Nephron (organoid): ENCODE measurements around the gene SCAI.
A peak's percentile ranks its signal among the peaks of the same experiment; 100 is the strongest.

Source experiments
- H3K27ac Mint-ChIP-seq, 3 experiments: 2 replicates each; pipeline ENCODE4 v1.8.0; 2020; ENCODE audit warnings: mixed read lengths in 3 of 3, mild to moderate bottlenecking in 2 of 3, moderate library complexity in 1 of 3
- H3K27me3 Mint-ChIP-seq: 2 replicates; pipeline ENCODE4 v1.8.0; 2021; ENCODE audit warnings: low read depth, mild to moderate bottlenecking, moderate library complexity, mixed read lengths
- H3K36me3 Mint-ChIP-seq: 2 replicates; pipeline ENCODE4 v1.8.0; 2020; ENCODE audit warnings: low read depth, mixed read lengths
- H3K4me1 Mint-ChIP-seq: 2 replicates; pipeline ENCODE4 v1.8.0; 2020; ENCODE audit warnings: mixed read lengths
- H3K4me3 Mint-ChIP-seq, 3 experiments: 2 replicates each; pipeline ENCODE4 v1.8.0; 2020; ENCODE audit warnings: mild to moderate bottlenecking in 3 of 3, mixed read lengths in 3 of 3, moderate library complexity in 2 of 3
- H3K9me3 Mint-ChIP-seq: 2 replicates; pipeline ENCODE4 v1.8.0; 2020; ENCODE audit warnings: mixed read lengths
- TF ChIP-seq, protein P1 (sequence below), 3 experiments: fragments of 200-600 bp; sonication (generic); IDR thresholded peaks; one replicate each; pipeline ENCODE4 v1.5.0; 2021; ENCODE audit warnings: antibody characterized with exemption in 3 of 3; ENCODE audit not compliant: unreplicated experiment in 3 of 3

The SCAI gene

DNA sequence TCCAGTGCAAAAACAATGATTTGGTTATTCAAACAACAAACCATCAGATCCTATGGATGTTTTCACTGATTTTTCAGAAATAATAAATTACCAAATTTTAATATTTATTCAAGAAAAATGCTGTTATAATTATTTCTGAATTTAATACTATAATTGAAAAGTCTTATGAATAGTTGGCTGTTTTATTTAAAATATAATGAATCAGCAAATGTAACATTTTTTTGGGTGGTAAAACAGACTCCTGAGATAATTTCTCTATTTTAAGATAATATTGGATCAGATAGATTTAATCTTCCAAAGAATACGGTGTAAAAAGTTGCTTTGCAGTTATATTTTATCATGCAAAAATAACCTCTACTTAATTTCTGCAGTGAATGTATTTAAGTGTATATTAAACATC is 197.2 kb downstream of the SCAI start:
- no peak overlapping the region for H3K4me3 Mint-ChIP-seq
- no peaks in the 10 kb centered on the region for H3K9me3 Mint-ChIP-seq
- no peak overlapping the region for H3K27ac Mint-ChIP-seq
- peaks cover 9% of the 10 kb centered on the region for H3K4me1 Mint-ChIP-seq
- no peaks in the 10 kb centered on the region for H3K27me3 Mint-ChIP-seq
- TF ChIP-seq, protein P1, sequence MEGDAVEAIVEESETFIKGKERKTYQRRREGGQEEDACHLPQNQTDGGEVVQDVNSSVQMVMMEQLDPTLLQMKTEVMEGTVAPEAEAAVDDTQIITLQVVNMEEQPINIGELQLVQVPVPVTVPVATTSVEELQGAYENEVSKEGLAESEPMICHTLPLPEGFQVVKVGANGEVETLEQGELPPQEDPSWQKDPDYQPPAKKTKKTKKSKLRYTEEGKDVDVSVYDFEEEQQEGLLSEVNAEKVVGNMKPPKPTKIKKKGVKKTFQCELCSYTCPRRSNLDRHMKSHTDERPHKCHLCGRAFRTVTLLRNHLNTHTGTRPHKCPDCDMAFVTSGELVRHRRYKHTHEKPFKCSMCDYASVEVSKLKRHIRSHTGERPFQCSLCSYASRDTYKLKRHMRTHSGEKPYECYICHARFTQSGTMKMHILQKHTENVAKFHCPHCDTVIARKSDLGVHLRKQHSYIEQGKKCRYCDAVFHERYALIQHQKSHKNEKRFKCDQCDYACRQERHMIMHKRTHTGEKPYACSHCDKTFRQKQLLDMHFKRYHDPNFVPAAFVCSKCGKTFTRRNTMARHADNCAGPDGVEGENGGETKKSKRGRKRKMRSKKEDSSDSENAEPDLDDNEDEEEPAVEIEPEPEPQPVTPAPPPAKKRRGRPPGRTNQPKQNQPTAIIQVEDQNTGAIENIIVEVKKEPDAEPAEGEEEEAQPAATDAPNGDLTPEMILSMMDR (IDR thresholded peaks at IDR 0.05; ENCODE audit: unreplicated experiment in 3 of 3), result no peak
- peaks cover 5% of the 10 kb centered on the region for H3K36me3 Mint-ChIP-seq

DNA sequence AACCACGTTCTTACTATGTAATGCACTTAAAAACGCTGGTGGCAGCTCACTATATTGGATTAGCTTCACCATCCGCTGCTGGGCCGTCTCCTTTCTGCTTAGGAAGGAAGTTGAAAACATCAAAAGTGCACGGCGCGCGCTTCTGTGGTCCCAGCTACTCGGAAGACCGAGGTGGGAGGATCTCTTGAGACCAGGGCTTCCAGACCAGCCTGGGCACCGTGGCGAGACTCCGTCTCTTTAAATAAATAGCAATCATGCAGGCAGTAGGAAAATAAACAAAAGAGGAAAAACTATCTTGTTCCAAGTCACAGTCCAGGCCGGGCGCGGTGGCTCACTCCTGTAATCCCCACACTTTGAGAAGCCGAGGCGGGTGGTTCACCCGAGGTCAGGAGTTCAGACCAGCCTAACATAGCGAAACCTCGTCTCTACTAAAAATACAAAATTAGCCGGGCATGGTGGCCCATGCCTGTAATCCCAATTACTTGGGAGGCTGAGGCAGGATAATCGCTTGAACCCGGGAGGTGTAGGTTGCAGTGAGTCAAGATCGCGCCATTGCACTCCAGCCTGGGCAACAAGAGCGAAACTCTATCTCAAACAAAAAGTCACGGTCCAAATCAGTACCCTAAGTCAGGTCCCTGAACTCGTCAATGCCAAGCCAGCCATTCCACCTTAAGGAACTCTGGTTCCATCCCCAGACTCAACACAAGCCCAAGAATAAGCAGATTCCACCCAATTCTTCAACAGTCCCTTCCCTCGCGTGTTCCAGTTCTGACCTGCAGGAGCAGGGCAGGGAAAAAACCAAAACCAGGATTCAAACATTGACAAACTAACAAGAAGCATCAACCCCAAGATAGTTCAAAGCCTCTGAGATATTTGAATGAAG is 201.4 kb downstream of the SCAI start:
- Mint-ChIP-seq H3K9me3 (no peaks in the 10 kb centered on the region), H3K36me3 (no peaks in the 10 kb centered on the region), H3K4me3 (peak overlapping the region; percentile 92 to 98 (median 93)), H3K4me1 (peaks cover 21% of the 10 kb centered on the region), H3K27me3 (no peaks in the 10 kb centered on the region), H3K27ac (peak overlapping the region; percentile 90 to 98 (median 95))
- TF ChIP-seq, protein P1 (IDR thresholded peaks at IDR 0.05; ENCODE audit: unreplicated experiment in 3 of 3), result no peak

DNA sequence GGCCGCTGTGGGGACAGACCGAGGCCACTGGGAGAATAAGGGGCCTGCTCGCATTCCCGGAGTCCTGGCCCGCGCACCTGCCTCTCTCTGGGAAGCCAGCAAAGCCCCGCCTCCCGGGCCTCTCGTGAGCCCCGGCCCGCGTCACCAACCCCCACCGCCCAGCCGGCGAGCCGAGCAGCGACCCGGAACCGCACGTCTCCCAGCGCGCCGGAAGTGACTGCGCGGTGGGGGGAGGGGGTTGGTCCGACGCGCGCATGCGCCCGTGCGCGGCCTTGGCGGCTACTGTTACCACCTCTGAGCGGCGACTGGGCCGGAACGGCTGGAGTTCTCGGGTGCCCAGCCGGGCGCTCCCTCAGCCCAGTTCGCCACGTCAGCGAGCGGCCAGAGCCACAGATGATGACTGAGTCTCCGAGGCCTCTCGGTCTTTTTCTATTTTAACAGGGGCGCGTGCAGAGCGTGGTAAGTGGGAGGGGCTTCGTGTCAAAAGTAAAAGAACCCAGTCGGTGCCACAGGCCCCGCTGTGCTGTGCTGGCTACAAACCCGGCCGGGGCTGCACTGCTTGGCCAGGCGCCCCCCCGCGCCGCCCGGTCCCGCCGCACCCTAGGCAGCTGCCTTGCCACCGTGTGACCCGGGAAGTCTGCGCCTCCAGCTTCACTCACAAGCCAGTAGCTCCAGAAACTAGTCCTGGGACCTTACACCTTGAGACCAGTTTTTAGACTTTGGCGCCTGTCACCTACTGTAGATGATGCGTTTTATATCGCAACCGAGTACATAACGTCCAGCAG is 202.2 kb downstream of the SCAI start, which contains the start of gene GOLGA1:
Gene GOLGA1 (minus strand): TSS at position 190 of the 785 bp plus-strand sequence. CDS start 2,372 bp downstream, outside the sequence.
- H3K36me3 Mint-ChIP-seq, result peaks cover 2% of the 10 kb centered on the region
- H3K27ac Mint-ChIP-seq, result peak within 1 kb of the TSS; percentile 90 to 98 (median 95)
- H3K27me3 Mint-ChIP-seq, result no peaks in the 10 kb centered on the region
- peaks cover 21% of the 10 kb centered on the region for H3K4me1 Mint-ChIP-seq
- TF ChIP-seq, protein P1 (IDR thresholded peaks at IDR 0.05; ENCODE audit: unreplicated experiment in 3 of 3), result no peak
- H3K9me3 Mint-ChIP-seq, result no peaks in the 10 kb centered on the region
- peak within 1 kb of the TSS; percentile 92 to 98 (median 93) for H3K4me3 Mint-ChIP-seq

DNA sequence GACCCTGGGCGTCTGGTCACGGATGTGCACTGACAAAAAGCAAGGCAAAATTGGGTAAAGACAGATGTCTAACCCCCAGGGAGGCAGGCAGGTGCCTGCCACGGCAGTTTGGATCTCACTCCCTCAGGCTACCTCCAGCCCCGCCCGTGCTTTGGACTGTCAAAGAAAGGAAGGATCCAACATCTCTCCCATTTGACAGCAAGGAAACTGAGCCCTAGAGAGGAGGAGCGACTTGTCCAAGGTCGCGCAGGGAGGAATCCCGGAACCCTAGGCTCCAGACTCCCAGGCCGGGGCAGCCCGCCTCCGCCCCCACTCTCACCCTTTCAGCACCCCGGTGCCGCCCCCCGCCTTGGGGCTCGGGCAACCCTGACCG is 202.8 kb downstream of the SCAI start:
- Mint-ChIP-seq H3K4me1 (peaks cover 21% of the 10 kb centered on the region), H3K36me3 (peaks cover 8% of the 10 kb centered on the region)

DNA sequence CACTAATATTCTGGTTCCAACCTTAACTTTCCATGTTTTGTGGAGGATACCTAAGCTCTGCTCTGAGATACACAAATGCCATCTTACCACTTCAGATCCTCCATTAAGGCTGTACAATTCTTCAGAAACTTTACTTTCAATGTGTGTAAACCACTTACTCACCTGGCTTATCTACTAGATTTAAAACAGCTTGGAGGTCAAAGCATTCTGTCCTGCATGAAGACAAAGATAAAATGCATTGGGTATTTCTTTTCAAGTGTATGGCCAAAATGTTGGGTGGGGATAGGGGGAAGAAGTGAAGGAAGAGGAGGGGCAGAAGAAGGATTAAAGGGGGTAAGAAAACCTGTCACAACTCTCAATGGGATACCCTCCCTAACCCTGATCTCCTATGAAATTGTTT is 203.4 kb downstream of the SCAI start:
- H3K4me3 Mint-ChIP-seq, result peak overlapping the region; percentile 92 to 98 (median 93)

More for the DNA sequence above, 202.8 kb downstream of the SCAI start:
- Mint-ChIP-seq H3K4me3 (peak overlapping the region; percentile 92 to 98 (median 93)), H3K27me3 (no peaks in the 10 kb centered on the region), H3K27ac (peak overlapping the region; percentile 86 to 95 (median 90)), H3K9me3 (no peaks in the 10 kb centered on the region)
- TF ChIP-seq, protein P1 (IDR thresholded peaks at IDR 0.05; ENCODE audit: unreplicated experiment in 3 of 3), result no peak

More for the DNA sequence above, 203.4 kb downstream of the SCAI start:
- Mint-ChIP-seq H3K4me1 (peaks cover 21% of the 10 kb centered on the region), H3K36me3 (peaks cover 9% of the 10 kb centered on the region), H3K9me3 (no peaks in the 10 kb centered on the region), H3K27ac (peak overlapping the region; percentile 86 to 95 (median 90)), H3K27me3 (no peaks in the 10 kb centered on the region)
- TF ChIP-seq, protein P1 (IDR thresholded peaks at IDR 0.05; ENCODE audit: unreplicated experiment in 3 of 3), result no peak
